Eye (tissue), 1 donor: Measurements from ENCODE around the gene CFLAR.
"Not testable (repeated sequence)": the region's sequence is repeated elsewhere in the genome, so short reads cannot be mapped to it uniquely, and the experiment has no call there.

Experiments used
- DNase-seq: peaks from one replicate; pipeline ENCODE4 v3.0.0-alpha.2; 2015

The CFLAR gene

GRCh38 chr2:201183365-201183727 is 67.4 kb downstream of the CFLAR start:
- DNase-seq = no peak

DNA sequence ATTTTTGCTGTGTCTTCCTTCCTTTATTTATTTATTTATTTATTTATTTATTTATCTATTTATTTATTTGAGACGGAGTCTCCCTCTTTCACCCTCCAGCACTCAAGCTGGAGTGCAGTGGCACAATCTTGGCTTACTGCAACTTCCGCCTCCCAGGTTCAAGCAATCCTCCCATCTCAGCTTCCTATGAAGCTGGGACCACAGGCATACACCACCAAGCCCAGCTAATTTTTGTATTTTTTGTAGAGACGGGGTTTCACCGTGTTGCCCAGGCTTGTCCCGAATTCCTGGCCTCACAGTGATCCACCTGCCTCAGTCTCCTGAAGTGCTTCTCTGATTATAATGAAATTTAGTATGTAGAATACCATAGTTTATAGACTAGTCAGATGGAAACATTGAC is 67.9 kb downstream of the CFLAR start:
- not testable (repeated sequence) for DNase-seq

- not testable (repeated sequence) for DNase-seq
Observed at GRCh38 chr2:201184248-201184647, 68.3 kb downstream of the CFLAR start.

DNA sequence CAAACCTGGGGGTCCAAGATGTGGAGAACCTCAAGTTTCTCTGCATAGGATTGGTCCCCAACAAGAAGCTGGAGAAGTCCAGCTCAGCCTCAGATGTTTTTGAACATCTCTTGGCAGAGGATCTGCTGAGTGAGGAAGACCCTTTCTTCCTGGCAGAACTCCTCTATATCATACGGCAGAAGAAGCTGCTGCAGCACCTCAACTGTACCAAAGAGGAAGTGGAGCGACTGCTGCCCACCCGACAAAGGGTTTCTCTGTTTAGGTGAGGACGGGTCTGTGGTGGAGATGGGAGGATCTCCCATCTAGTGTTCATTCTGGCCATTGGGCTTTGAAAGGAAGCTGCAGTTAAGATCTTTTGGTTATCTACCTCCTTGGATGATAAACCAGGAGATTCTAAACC is 69.9 kb downstream of the CFLAR start:
- no peak for DNase-seq

- no peak for DNase-seq
Observed at GRCh38 chr2:201186982-201187381, 71.0 kb downstream of the CFLAR start.

DNA sequence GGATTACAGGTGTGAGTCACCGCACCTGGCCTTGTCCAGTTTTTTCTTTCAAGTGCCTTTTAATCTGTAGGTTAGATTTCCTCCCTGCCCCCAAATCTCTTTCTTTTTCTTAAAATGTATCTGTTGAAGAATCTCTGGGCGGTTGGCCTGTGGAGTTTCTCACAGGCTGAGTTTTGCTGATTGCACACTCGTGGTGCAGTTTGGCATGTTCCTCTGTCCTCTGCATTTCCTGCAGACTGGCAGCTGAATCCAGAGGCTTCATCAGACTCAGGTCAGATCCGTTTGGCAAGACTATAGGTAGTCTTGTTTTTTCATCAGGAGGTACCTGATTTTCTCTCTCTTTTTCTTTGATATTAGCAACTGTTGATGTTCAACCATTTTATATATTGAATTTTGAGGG is 72.5 kb downstream of the CFLAR start:
- no peak for DNase-seq

GRCh38 chr2:201191132-201191875 is 75.3 kb downstream of the CFLAR start:
- no peak for DNase-seq

DNA sequence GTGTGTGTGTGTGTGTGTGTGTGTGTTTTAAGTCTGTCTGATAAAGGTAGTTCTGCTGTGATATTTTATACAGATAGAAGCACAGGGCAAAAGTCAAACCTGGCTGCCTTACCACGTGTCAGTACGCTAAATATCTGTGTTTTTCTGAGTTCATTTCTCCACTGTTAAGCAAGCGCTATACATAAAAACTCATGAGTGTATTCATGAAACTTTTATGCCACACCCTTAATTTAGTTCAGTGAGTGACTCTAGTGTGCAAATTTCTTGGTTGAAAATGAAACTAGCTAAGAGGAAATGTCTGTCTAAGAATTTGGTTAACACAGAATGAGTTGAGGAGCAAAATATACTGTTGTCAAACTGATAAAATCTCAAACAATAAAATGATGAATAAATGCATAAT is 78.1 kb downstream of the CFLAR start:
- DNase-seq = no peak

DNA sequence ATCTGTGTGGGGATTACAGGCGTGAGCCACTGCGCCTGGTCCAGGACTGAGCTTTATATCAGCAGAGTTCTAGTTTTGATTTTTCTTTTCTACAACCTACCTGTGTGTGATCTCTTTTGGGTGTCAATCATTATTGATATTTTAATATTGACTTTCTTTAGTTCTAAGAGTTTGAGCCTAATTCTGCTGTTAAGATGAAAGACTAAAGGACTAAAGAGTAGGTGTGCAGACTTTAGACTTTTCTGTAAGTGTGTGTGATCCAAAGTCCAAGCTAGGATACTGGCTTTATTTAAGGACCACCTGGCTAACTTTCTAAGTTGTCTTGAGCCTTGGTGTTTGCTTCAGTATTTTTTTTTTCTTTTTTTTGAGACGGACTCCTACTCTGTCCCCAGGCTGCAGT is 79.4 kb downstream of the CFLAR start:
- DNase-seq = no peak

GRCh38 chr2:201196003-201196402 is 80.0 kb downstream of the CFLAR start:
- no peak for DNase-seq

GRCh38 chr2:201196803-201197202 is 80.8 kb downstream of the CFLAR start:
- DNase-seq = no peak

GRCh38 chr2:201197781-201198180 is 81.8 kb downstream of the CFLAR start:
- DNase-seq = no peak

- no peak for DNase-seq
Observed at GRCh38 chr2:201199847-201200246, 83.9 kb downstream of the CFLAR start.

GRCh38 chr2:201200345-201200744 is 84.4 kb downstream of the CFLAR start:
- DNase-seq = no peak

- no peak for DNase-seq
Observed at GRCh38 chr2:201201371-201201770, 85.4 kb downstream of the CFLAR start.

DNA sequence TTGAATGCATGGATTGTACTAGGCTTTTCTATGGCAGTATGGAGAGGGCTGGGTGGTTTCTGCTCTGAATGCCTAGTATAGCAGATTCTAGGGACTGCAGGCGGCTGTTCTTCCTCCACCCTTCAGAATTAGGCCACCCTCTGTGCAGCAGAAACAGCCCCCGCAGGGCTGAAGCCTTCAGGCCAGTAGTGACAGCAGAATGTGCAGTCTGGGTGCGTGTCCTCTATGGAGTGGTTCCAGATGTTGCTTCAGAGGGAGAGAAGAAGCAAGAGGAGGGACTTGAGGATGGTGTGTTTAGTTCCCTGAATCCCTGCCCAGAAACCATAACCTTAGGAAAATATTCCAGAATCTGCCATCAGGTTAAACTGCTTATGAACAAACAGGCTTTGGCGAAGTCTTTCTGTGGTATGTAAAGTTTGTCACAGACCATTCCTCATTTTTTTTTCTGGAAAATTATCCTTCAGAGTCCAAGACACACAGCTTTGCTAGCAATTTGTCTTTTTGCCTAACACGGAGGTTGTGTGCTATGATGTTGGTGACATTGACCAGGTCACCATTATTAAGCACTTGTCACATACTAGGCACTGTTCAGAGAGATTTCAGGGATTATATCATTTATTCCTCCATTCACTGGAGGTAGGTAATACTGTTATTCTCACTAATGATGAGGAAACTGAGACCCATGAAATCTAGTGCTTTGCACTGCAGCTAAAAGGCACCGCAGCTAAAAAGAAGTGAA is 88.1 kb downstream of the CFLAR start:
- no peak for DNase-seq

GRCh38 chr2:201204655-201205514 is 88.9 kb downstream of the CFLAR start:
- no peak for DNase-seq

DNA sequence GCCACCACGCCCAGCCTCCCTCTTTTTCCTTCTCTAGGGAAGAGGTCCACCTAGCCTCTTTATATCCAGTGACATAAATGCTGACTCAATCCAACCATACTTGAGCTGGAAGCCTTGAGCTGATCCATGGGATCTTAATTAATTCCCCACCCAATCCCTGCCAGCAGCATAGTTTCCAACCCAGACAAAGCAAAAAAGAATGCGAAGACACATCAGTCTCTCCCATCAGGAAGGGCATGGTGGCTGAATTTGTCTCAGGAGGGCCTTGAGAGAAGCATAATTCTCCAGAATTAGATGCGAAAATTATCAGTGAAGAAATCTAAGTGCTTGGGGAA is 89.5 kb downstream of the CFLAR start:
- no peak for DNase-seq

DNA sequence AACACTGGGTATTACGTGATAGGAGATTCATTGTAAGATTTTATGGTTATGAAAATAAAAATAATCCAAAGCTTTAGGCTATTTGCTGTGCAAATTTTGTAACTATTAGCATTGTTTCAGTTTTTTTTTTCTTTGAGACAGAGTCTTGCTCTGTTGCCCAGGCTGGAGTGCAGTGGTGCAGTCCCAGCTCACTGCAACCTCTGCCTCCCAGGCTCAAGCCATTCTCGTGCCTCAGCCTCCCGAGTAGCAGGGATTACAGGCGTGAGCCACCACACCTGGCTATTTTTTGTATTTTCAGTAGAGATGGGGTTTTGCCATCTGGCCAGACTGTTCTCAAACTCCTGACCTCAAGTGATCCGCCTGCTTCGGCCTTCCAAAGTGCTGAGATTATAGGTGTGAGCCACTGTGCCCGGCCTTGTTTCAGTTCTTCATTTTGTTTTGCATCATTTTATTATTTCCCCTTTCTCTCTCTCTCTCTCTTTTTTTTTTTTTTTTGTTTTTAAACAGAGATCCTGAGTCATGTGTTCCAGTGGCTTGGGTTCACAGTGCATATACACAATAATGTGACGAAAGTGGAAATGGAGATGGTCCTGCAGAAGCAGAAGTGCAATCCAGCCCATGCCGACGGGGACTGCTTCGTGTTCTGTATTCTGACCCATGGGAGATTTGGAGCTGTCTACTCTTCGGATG is 92.7 kb downstream of the CFLAR start:
- no peak for DNase-seq

DNA sequence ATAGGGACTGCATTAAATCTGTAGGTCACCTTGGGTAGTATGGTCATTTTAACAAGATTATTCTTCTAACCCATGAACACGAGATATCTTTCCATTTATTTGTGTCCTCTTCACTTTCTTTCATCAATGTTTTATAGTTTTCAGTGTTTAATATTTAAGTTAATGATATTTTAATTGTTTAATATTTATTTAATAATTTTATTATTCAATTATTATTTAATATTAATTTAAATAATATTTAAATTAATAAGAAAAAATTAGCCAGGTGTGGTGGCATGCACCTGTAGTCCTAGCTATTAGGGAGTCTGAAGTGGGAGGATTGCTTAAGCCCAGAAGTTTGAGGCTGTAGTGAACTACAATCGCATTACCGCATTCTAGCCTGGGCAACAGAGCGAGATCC is 100.0 kb downstream of the CFLAR start:
- no peak for DNase-seq

DNA sequence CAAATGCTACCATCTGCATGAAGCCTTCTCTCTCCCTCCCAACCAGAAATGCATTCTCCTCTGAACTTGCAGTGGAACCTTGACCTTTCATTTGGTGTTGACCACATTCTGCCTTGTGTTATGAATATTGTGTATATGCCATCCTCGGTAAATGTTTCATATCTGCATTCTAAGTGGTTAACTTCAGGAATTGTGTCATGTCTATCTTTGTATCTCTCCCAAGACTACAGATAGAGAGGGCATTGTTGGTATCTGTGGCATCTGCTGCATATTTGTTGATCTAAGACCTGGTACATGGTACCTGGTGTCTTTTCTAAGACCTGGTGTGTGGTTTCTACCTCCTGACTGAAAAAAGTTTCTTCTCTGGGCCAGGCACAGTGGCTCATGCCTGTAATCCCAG is 101.0 kb downstream of the CFLAR start:
- no peak for DNase-seq

DNA sequence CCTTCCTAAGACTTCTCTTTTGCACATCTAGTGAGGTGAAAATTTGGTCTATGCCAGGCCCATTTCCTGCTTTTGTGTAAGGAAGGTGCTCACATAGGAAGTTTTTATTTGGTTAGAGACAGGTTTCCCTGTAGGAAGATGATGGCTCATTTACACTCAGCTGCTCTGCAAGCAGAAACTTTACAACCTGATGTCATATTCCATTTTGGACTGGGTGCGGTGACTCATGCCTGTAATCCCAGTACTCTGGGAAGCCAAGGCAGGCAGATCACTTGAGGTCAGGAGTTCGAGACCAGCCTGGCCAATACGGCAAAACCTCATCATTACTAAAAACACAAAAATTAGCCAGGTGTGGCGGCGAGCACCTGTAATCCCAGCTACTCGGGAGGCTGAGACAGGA is 102.8 kb downstream of the CFLAR start:
- DNase-seq = no peak
